GM23338 (cell line): Measurements from ENCODE around the gene MMAB. TPM values are rescaled to one million over a fixed set of nuclear protein-coding genes. Genes with fewer than 3 reads are reported as not detected.
A peak's percentile ranks its signal among the peaks of the same experiment; 100 is the strongest.

ENCODE experiments used
- ATAC-seq: fragments of 200-7000 bp; cut with Tn5 transposase; 3 replicates; pipeline ENCODE4 v1.9.1; 2020
- DNase-seq: peaks from one replicate; pipeline ENCODE4 v3.0.0-alpha.2; 2015; ENCODE audit warnings: low spot score
- H2AFZ ChIP-seq: fragments of 200-600 bp; sonication (generic); 2 replicates; pipeline ENCODE4 v1.8.0; 2016; ENCODE audit warnings: antibody characterized with exemption, mild to moderate bottlenecking, moderate library complexity
- H3F3A ChIP-seq: fragments of 200-600 bp; sonication (generic); replicated peaks from 2 replicates; pipeline ENCODE4 v1.8.0; 2017; ENCODE audit warnings: antibody characterized with exemption, mixed run types, low read depth
- H3K27ac ChIP-seq: fragments of 200-600 bp; sonication (generic); 2 replicates; pipeline ENCODE4 v1.6.1; 2016; ENCODE audit warnings: low read depth
- H3K27me3 ChIP-seq: fragments of 200-600 bp; sonication (generic); 2 replicates; pipeline ENCODE4 v1.8.0; 2016; ENCODE audit warnings: mild to moderate bottlenecking, mixed run types, moderate library complexity; ENCODE audit not compliant: insufficient read depth
- H3K36me3 ChIP-seq: fragments of 200-600 bp; sonication (generic); 2 replicates; pipeline ENCODE4 v1.8.0; 2016; ENCODE audit warnings: mild to moderate bottlenecking; ENCODE audit not compliant: insufficient read depth
- H3K4me1 ChIP-seq: fragments of 200-600 bp; sonication (generic); 2 replicates; pipeline ENCODE4 v1.8.0; 2016; ENCODE audit warnings: mild to moderate bottlenecking, moderate library complexity; ENCODE audit not compliant: insufficient read depth
- H3K4me2 ChIP-seq: fragments of 200-600 bp; sonication (generic); 2 replicates; pipeline ENCODE4 v1.7.1; 2017; ENCODE audit warnings: mixed run types
- H3K4me3 ChIP-seq: fragments of 200-600 bp; sonication (generic); 2 replicates; pipeline ENCODE4 v1.6.1; 2016; ENCODE audit warnings: mixed run types
- H3K79me2 ChIP-seq: fragments of 200-600 bp; sonication (generic); replicated peaks from 2 replicates; pipeline ENCODE4 v1.8.0; 2017; ENCODE audit warnings: mild to moderate bottlenecking; ENCODE audit not compliant: insufficient read depth
- H3K9me2 ChIP-seq: fragments of 200-600 bp; sonication (generic); 2 replicates; pipeline ENCODE4 v1.8.0; 2017; ENCODE audit not compliant: insufficient read depth
- H4K20me1 ChIP-seq: fragments of 200-600 bp; sonication (generic); replicated peaks from 2 replicates; pipeline ENCODE4 v1.8.0; 2017; ENCODE audit warnings: mild to moderate bottlenecking; ENCODE audit not compliant: insufficient read depth
- H3K27ac Mint-ChIP-seq: 2 replicates; pipeline ENCODE4 v1.8.0; 2020; ENCODE audit warnings: inconsistent platforms, mild to moderate bottlenecking, moderate library complexity, mixed read lengths
- H3K27me3 Mint-ChIP-seq: 3 replicates; pipeline ENCODE4 v1.8.0; 2022; ENCODE audit warnings: low read depth, mild to moderate bottlenecking, moderate library complexity, mixed read lengths, inconsistent platforms; ENCODE audit not compliant: insufficient read depth, poor library complexity
- H3K36me3 Mint-ChIP-seq: 3 replicates; pipeline ENCODE4 v1.8.0; 2021; ENCODE audit warnings: low read depth, mild to moderate bottlenecking, inconsistent platforms, moderate library complexity, mixed read lengths
- H3K4me1 Mint-ChIP-seq: 3 replicates; pipeline ENCODE4 v1.8.0; 2020; ENCODE audit warnings: mild to moderate bottlenecking, inconsistent platforms, mixed read lengths
- H3K4me3 Mint-ChIP-seq: 3 replicates; pipeline ENCODE4 v1.8.0; 2021; ENCODE audit warnings: moderate library complexity, mild to moderate bottlenecking, inconsistent platforms, mixed read lengths
- H3K9me3 Mint-ChIP-seq: 3 replicates; pipeline ENCODE4 v1.8.0; 2020; ENCODE audit warnings: moderate library complexity, mild to moderate bottlenecking, inconsistent platforms, mixed read lengths
- CREB1 ChIP-seq: fragments of 250-450 bp; sonication (Bioruptor Pico); IDR thresholded peaks from 2 replicates; pipeline ENCODE4 v1.5.0; 2020; ENCODE audit warnings: low read depth, mild to moderate bottlenecking, moderate library complexity
- CTCF ChIP-seq, 2 experiments: fragments of 200-600 bp in 1 of 2; sonication (generic) in 1 of 2; conservative IDR thresholded peaks; 2 replicates each; pipeline versions ENCODE4 v1.5.1 to v1.6.1; 2016 to 2017; ENCODE audit warnings: antibody characterized with exemption in 2 of 2, low read depth in 2 of 2, mild to moderate bottlenecking in 2 of 2, moderate library complexity in 1 of 2
- ETS1 ChIP-seq: IDR thresholded peaks from 2 replicates; pipeline ENCODE4 v1.6.1; 2016; ENCODE audit warnings: antibody characterized with exemption
- EZH2 ChIP-seq: fragments of 200-600 bp; sonication (generic); IDR thresholded peaks from one replicate; pipeline ENCODE4 v1.8.0; 2017; ENCODE audit warnings: antibody characterized with exemption, mild to moderate bottlenecking, low read depth; ENCODE audit not compliant: unreplicated experiment
- EZH2phosphoT487 ChIP-seq: fragments of 200-600 bp; sonication (generic); IDR thresholded peaks from one replicate; pipeline ENCODE4 v1.8.1; 2018; ENCODE audit warnings: antibody characterized with exemption; ENCODE audit not compliant: unreplicated experiment
- NANOG ChIP-seq: IDR thresholded peaks from 2 replicates; pipeline ENCODE4 v1.6.1; 2016; ENCODE audit warnings: antibody characterized with exemption, borderline replicate concordance
- POLR2AphosphoS5 ChIP-seq: IDR thresholded peaks from 2 replicates; pipeline ENCODE4 v1.6.1; 2016; ENCODE audit warnings: antibody characterized with exemption, low read depth
- REST ChIP-seq: IDR thresholded peaks from one replicate; pipeline ENCODE4 v1.6.1; 2018; ENCODE audit warnings: antibody characterized with exemption; ENCODE audit not compliant: unreplicated experiment
- ZNF114 ChIP-seq: fragments of 250-450 bp; sonication (Bioruptor Pico); IDR thresholded peaks from 2 replicates; pipeline ENCODE4 v1.5.0; 2020; ENCODE audit warnings: mild to moderate bottlenecking, moderate library complexity
- ZNF331 ChIP-seq: fragments of 250-450 bp; sonication (Bioruptor Pico); IDR thresholded peaks from 2 replicates; pipeline ENCODE4 v1.5.0; 2020; ENCODE audit warnings: low read depth, mild to moderate bottlenecking, moderate library complexity
- polyA plus RNA-seq: library from polyadenylated mRNA; unstranded; fragments of >200 nt; fragmentation: Nextera tagmentation; extraction: Ambion mirVana; gene quantifications from 2 replicates; pipeline ENCODE4 v1.2.1, GENCODE V29; 2016
- total RNA-seq: library from RNA; depleted of rRNA; stranded (reverse); fragments of >200 nt; shearing (Covaris generic); gene quantifications from 2 replicates; pipeline ENCODE4 v1.2.3, GENCODE V29; 2014

The MMAB gene
- total and polyA plus RNA-seq, 2 experiments from 2014 or later: 24.7 to 38.5 TPM

- no peak for TF ChIP-seq EZH2
- TF ChIP-seq EZH2phosphoT487: no peak
- no peak for TF ChIP-seq ZNF331 (CRISPR knock-in tag)
Measured at GRCh38 chr12:109519787-109520186, 53.5 kb downstream of the MMAB start (continued).

GRCh38 chr12:109518820-109519665 lies 54.3 kb downstream of the MMAB start:
- H2AFZ ChIP-seq: no peak overlapping the region
- H3K36me3 ChIP-seq: no peaks in the 10 kb centered on the region
- Mint-ChIP-seq H3K36me3 (peaks cover 45% of the 10 kb centered on the region), H3K27ac (peak overlapping the region; percentile 92), H3K4me1 (peaks cover 5% of the 10 kb centered on the region), H3K4me3 (no peak overlapping the region), H3K27me3 (peaks cover 10% of the 10 kb centered on the region), H3K9me3 (no peaks in the 10 kb centered on the region)
- ATAC-seq (peak; percentile 89), DNase-seq (peak; percentile 83)
- H3K27ac ChIP-seq: no peak overlapping the region
- TF ChIP-seq CTCF (conservative IDR thresholded peaks at IDR 0.05; ENCODE audit: low read depth in 2 of 2) (peak; percentile 86 to 97), ZNF331 (CRISPR knock-in tag) (no peak)
- H3F3A ChIP-seq: no peaks in the 10 kb centered on the region
- H3K4me2 ChIP-seq: no peak overlapping the region
- H3K4me3 ChIP-seq: no peak overlapping the region
- H4K20me1 ChIP-seq: no peaks in the 10 kb centered on the region; the same call in 1 of the 2 replicates
- H3K9me2 ChIP-seq: no peaks in the 10 kb centered on the region
- H3K27me3 ChIP-seq: no peaks in the 10 kb centered on the region
- H3K4me1 ChIP-seq: no peaks in the 10 kb centered on the region
- H3K79me2 ChIP-seq: no peaks in the 10 kb centered on the region

GRCh38 chr12:109517619-109518018 lies 55.7 kb downstream of the MMAB start:
- H3K9me2 ChIP-seq: no peaks in the 10 kb centered on the region
- H3K27me3 Mint-ChIP-seq: peaks cover 8% of the 10 kb centered on the region
- no peak overlapping the region for H3K4me3 ChIP-seq
- no peaks in the 10 kb centered on the region for H3K9me3 Mint-ChIP-seq
- H3K27me3 ChIP-seq: no peaks in the 10 kb centered on the region
- peaks cover 5% of the 10 kb centered on the region for H3K4me1 Mint-ChIP-seq
- no peak for DNase-seq
- H3K4me2 ChIP-seq: no peak overlapping the region
- H3K4me1 ChIP-seq: no peaks in the 10 kb centered on the region
- peaks cover 39% of the 10 kb centered on the region for H3K36me3 Mint-ChIP-seq
- no peak overlapping the region for H2AFZ ChIP-seq
- H3K4me3 Mint-ChIP-seq: no peak overlapping the region
- H3K27ac ChIP-seq: no peak overlapping the region
- H3K36me3 ChIP-seq: no peaks in the 10 kb centered on the region
- H3F3A ChIP-seq: no peaks in the 10 kb centered on the region
- no peaks in the 10 kb centered on the region for H3K79me2 ChIP-seq
- ATAC-seq: no peak
- H4K20me1 ChIP-seq: no peaks in the 10 kb centered on the region; the same call in 1 of the 2 replicates
- H3K27ac Mint-ChIP-seq: no peak overlapping the region
- TF ChIP-seq ZNF114 (CRISPR knock-in tag) (no peak), EZH2 (no peak), NANOG (no peak), POLR2AphosphoS5 (no peak), CTCF (conservative IDR thresholded peaks at IDR 0.05; ENCODE audit: low read depth in 2 of 2) (no peak), REST (no peak), ETS1 (no peak), CREB1 (CRISPR knock-in tag) (no peak), EZH2phosphoT487 (no peak)
